ENCODE results near the gene HSPA1B.

DNA sequence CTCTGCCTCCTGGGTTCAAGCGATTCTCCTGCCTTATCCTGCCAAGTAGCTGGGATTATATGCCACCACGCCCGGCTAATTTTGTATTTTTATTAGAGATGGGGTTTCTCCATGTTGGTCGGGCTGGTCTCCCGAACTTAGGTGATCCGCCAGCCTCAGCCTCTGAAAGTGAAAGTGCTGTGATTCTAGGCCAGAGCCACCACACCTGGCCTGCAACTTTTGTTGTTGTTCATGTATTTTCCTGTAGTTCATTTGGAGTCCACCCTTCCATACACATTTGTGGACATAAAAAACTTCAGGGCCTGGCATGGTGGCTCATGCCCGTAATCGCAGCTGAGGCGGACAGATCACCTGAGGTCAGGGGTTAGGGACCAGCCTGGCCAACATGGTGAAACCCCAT lies 14.5 kb downstream of the HSPA1B start:
- no peak for TF ChIP-seq EZH2phosphoT487 (IDR thresholded peaks at IDR 0.05; ENCODE audit: borderline replicate concordance, low read length)
- TF ChIP-seq, protein P1, sequence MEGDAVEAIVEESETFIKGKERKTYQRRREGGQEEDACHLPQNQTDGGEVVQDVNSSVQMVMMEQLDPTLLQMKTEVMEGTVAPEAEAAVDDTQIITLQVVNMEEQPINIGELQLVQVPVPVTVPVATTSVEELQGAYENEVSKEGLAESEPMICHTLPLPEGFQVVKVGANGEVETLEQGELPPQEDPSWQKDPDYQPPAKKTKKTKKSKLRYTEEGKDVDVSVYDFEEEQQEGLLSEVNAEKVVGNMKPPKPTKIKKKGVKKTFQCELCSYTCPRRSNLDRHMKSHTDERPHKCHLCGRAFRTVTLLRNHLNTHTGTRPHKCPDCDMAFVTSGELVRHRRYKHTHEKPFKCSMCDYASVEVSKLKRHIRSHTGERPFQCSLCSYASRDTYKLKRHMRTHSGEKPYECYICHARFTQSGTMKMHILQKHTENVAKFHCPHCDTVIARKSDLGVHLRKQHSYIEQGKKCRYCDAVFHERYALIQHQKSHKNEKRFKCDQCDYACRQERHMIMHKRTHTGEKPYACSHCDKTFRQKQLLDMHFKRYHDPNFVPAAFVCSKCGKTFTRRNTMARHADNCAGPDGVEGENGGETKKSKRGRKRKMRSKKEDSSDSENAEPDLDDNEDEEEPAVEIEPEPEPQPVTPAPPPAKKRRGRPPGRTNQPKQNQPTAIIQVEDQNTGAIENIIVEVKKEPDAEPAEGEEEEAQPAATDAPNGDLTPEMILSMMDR (IDR thresholded peaks at IDR 0.05; ENCODE audit: low read depth, low read length, poor library complexity, severe bottlenecking) = no peak
